Prostate gland (tissue), 2 donors: Measurements from ENCODE around the gene MCF2L2. TPM values are rescaled to one million over a fixed set of nuclear protein-coding genes. Genes with fewer than 3 reads are reported as not detected.

Experiments
- DNase-seq: peaks from one replicate; pipeline ENCODE4 v3.0.0-alpha.2; 2019; ENCODE audit warnings: low spot score
- H3K27ac ChIP-seq, 2 donors: fragments of 200-600 bp; sonication (generic); 2 replicates each; pipeline ENCODE4 v1.5.1; 2017 to 2019
- H3K27me3 ChIP-seq: fragments of 200-600 bp; sonication (generic); replicated peaks from 2 replicates; pipeline ENCODE4 v1.5.1; 2019; ENCODE audit not compliant: insufficient read depth
- H3K36me3 ChIP-seq, 2 donors: fragments of 200-600 bp; sonication (generic); 1 replicate in 1 of 2; 2 replicates in 1 of 2; pipeline versions ENCODE4 v1.5.1 to v1.8.1; 2017 to 2019
- H3K4me1 ChIP-seq: fragments of 200-600 bp; sonication (generic); replicated peaks from 2 replicates; pipeline ENCODE4 v1.5.1; 2019
- H3K4me3 ChIP-seq, 2 donors: fragments of 200-600 bp; sonication (generic); 2 replicates each; pipeline ENCODE4 v1.5.1; 2017 to 2019
- H3K9me3 ChIP-seq: fragments of 200-600 bp; sonication (generic); 2 replicates; pipeline ENCODE4 v1.5.1; 2017
- POLR2A ChIP-seq: fragments of 450-650 bp; IDR thresholded peaks from one replicate; pipeline ENCODE4 v1.6.1; 2016; ENCODE audit warnings: antibody characterized with exemption, mild to moderate bottlenecking
- POLR2AphosphoS5 ChIP-seq: sonication (generic); formaldehyde crosslinking; IDR thresholded peaks from one replicate; pipeline ENCODE4 v1.6.1; 2017; ENCODE audit warnings: antibody characterized with exemption
- WGBS: methylation state at CpG from one replicate; pipeline ENCODE4 v1.1.5; 2018; 5-methylcytosine and 5-hydroxymethylcytosine counted together
- intact Hi-C: fragments of 100-400 bp; cut with DNase I; formaldehyde crosslinking; loops from one replicate; pipeline ENCODE4 v1.14.2; 2022
- total RNA-seq, 2 donors: library from RNA; depleted of rRNA; stranded (reverse); fragments of >200 nt; gene quantifications; one replicate each; pipeline ENCODE4 v1.1.0, GENCODE V29; 2016
- TF ChIP-seq, protein P1 (sequence below), 4 experiments: fragments of 200-600 bp in 2 of 4; fragments of 450-650 bp in 2 of 4; sonication (generic) in 2 of 4; IDR thresholded peaks; 1 replicate in 3 of 4; 2 replicates in 1 of 4; pipeline ENCODE4 v1.5.1; 2016 to 2019; ENCODE audit warnings: antibody characterized with exemption in 4 of 4, mild to moderate bottlenecking in 2 of 4, moderate library complexity in 2 of 4

Gene MCF2L2
- total RNA-seq, 2 donors from 2014 or later = 0.41 to 4.0 TPM

DNA sequence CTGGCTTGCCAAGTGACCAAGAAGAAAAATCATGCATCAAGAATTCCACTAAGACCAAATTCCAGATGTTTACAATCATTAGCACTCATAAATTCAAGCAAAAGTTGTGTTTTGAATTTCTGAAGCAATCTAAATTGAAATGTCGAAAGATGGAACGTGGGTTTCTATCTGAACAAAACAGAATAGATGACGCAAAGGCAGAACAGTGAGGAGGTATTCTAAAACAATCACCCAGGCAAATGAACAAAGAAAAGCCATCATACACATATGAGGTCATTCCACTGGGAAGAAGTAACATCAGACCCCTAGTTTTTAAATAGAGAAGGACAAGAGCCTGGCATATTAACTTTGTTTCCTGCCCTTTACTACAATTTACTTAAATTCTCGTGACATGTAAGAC, 58.0 kb downstream of the MCF2L2 start:
- 94% methylated on average over 4 of the region's 4 CpGs for WGBS
- DNase-seq = no peak
- no peaks in the 10 kb centered on the region for H3K4me1 ChIP-seq
- intact Hi-C loops = no loop called here
- no peak overlapping the region for H3K4me3 ChIP-seq
- H3K9me3 ChIP-seq = no peaks in the 10 kb centered on the region
- no peak overlapping the region for H3K27ac ChIP-seq
- no peaks in the 10 kb centered on the region for H3K27me3 ChIP-seq
- no peaks in the 10 kb centered on the region for H3K36me3 ChIP-seq
- TF ChIP-seq POLR2AphosphoS5 (no peak), POLR2A (no peak)
- TF ChIP-seq, protein P1, sequence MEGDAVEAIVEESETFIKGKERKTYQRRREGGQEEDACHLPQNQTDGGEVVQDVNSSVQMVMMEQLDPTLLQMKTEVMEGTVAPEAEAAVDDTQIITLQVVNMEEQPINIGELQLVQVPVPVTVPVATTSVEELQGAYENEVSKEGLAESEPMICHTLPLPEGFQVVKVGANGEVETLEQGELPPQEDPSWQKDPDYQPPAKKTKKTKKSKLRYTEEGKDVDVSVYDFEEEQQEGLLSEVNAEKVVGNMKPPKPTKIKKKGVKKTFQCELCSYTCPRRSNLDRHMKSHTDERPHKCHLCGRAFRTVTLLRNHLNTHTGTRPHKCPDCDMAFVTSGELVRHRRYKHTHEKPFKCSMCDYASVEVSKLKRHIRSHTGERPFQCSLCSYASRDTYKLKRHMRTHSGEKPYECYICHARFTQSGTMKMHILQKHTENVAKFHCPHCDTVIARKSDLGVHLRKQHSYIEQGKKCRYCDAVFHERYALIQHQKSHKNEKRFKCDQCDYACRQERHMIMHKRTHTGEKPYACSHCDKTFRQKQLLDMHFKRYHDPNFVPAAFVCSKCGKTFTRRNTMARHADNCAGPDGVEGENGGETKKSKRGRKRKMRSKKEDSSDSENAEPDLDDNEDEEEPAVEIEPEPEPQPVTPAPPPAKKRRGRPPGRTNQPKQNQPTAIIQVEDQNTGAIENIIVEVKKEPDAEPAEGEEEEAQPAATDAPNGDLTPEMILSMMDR (IDR thresholded peaks at IDR 0.05) = no peak

DNA sequence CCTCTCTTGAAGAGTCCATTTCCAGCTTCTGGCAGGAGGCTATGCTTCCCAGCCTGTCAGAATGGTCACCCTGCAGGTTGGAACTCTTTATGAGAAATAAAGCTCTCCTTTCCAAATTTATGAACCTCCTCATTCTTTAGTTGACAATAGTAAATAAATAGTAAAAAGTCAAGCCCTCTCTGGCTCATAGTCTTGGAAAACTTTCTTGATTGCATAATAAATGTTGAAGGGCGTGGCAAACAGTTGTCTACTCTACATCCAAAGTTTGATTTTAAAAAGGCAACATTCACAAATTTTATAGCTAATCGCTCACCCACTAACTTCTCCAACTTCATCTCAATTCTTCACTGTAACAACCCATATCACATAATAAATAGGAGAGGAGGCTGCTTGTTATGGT, 58.8 kb downstream of the MCF2L2 start:
- H3K4me3 ChIP-seq = no peak overlapping the region
- TF ChIP-seq POLR2AphosphoS5 (no peak), POLR2A (no peak)
- TF ChIP-seq, protein P1 (IDR thresholded peaks at IDR 0.05) = no peak
- H3K9me3 ChIP-seq = no peaks in the 10 kb centered on the region
- H3K27ac ChIP-seq = no peak overlapping the region
- no peaks in the 10 kb centered on the region for H3K36me3 ChIP-seq
- no peaks in the 10 kb centered on the region for H3K27me3 ChIP-seq
- no peaks in the 10 kb centered on the region for H3K4me1 ChIP-seq
- intact Hi-C loops = no loop called here
- DNase-seq = no peak
- WGBS = 54% methylated on average over 2 of the region's 2 CpGs

DNA sequence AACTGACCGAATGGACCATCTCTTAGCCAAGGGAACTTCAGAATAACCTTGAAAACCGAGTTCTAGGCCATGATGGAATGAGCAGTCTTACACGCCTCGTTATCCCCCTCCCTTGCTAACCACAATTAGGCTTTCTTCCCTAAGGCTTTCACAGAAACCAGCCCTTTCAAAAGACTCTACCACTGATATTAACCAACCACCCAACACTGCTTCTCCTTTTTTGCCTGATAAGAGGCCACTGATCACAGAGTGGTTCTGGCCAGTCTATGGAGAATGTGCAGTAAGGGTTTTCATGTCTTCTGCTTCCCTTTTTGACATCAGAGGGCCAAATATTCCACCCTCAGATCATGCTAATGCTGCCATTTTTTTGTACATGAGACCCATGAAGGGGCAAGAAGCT, 59.3 kb downstream of the MCF2L2 start:
- Histone ChIP-seq H3K4me3 (no peak overlapping the region), H3K27me3 (no peaks in the 10 kb centered on the region)
- WGBS = 85% methylated on average over 4 of the region's 4 CpGs

DNA sequence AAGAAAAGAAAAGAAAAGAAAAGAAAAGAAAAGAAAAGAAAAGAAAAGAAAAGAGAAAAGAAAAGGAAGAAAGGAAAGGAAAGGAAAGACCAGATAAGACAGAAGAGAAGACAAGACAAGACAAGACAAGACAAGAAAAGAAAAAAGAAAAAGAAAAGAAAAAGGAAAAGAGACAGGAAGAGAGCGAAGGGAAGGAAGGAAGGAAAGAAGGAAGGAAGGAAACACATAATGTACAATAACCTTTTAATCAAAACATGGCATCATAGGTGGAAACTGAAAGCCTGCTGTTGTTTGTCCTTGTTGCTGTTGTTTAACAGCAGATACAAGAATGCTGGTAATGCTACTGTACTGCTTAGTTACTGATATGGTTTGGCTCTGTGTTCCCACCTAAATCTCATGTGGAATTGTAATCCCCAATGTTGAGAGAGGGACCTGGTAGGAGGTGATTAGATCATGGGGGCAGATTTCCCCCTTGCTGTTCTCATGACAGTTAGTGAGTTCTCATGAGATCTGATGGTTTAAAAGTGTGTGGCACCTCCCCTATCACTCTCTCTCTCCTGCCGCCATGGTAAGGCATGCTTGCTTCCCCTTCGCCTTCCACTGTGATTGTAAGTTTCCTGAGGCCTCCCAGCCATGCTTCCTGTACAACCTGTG, 67.3 kb downstream of the MCF2L2 start:
- no peak for TF ChIP-seq POLR2A
- intact Hi-C loops = no loop called here
- Histone ChIP-seq H3K27me3 (peaks cover 2% of the 10 kb centered on the region), H3K4me1 (no peaks in the 10 kb centered on the region), H3K27ac (no peak overlapping the region), H3K36me3 (no peaks in the 10 kb centered on the region), H3K9me3 (no peaks in the 10 kb centered on the region), H3K4me3 (no peak overlapping the region)
- 90% methylated on average over 3 of the region's 3 CpGs for WGBS
- DNase-seq = no peak

More for the DNA sequence above, 59.3 kb downstream of the MCF2L2 start:
- Histone ChIP-seq H3K4me1 (no peaks in the 10 kb centered on the region), H3K9me3 (no peaks in the 10 kb centered on the region), H3K36me3 (no peaks in the 10 kb centered on the region), H3K27ac (no peak overlapping the region)
- DNase-seq = no peak
- TF ChIP-seq POLR2A = no peak
- TF ChIP-seq, protein P1 (IDR thresholded peaks at IDR 0.05) = no peak
- TF ChIP-seq POLR2AphosphoS5 = no peak
- intact Hi-C loops = no loop called here

DNA sequence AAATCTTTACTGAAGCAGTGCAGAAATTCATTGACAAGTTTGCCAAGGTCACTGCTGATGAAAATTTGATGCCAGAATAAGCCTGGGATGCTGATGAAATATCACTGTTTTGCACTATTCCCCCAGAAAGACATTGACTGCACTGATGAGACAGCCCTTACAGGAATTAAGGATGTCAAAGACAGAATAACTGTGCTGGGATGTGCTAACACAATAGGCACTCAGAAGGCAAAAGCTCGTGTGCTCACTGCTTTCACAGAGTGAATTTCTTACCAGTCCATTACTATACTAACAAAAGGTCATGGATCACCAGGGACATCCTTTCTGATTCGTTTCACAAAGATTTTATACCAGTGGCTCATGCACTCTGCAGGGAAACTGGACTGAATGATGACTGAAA, 69.4 kb downstream of the MCF2L2 start:
- Histone ChIP-seq H3K4me1 (no peaks in the 10 kb centered on the region), H3K9me3 (no peaks in the 10 kb centered on the region), H3K4me3 (no peak overlapping the region), H3K27ac (no peak overlapping the region), H3K27me3 (peaks cover 2% of the 10 kb centered on the region), H3K36me3 (no peaks in the 10 kb centered on the region)
- no peak for TF ChIP-seq POLR2AphosphoS5
- WGBS = 82% methylated on average over 2 of the region's 2 CpGs
- no peak for DNase-seq
- intact Hi-C loops = no loop called here

DNA sequence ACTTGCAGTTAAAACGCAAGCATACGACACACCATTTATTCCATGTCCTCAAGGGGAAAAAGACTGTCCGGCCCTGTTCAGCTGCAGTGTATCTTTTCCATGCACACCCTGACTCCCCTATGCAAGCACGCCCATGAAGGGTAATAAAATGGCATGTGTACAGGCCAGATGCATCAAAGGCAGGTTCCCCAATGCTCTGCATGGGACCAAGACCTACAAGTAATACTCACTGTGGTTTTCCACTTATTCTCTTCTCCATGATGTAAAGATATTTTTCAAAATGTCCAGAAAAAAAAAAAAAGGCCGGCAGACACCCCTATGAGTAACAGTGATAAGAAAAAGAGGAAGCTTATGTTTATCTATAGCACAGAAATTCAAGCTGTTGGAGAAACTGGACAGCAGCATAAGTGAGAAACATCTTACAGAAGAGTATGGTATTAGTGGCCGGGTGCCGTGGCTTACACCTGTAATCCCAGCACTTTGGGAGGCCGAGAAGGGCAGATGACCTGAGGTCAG, 70.8 kb downstream of the MCF2L2 start:
- H3K9me3 ChIP-seq = no peaks in the 10 kb centered on the region
- no peaks in the 10 kb centered on the region for H3K36me3 ChIP-seq
- H3K4me3 ChIP-seq = no peak overlapping the region
- DNase-seq = no peak
- no peak for TF ChIP-seq POLR2AphosphoS5
- TF ChIP-seq, protein P1 (IDR thresholded peaks at IDR 0.05) = no peak
- no peak for TF ChIP-seq POLR2A
- H3K27me3 ChIP-seq = peaks cover 2% of the 10 kb centered on the region
- no peaks in the 10 kb centered on the region for H3K4me1 ChIP-seq
- intact Hi-C loops = no loop called here
- WGBS = 89% methylated on average over 8 of the region's 8 CpGs
- no peak overlapping the region for H3K27ac ChIP-seq
